Measurements from ENCODE around the gene POLK.

GRCh38 chr5:75648712-75649111, 137.0 kb downstream of the POLK start:
- TF ChIP-seq CTCF (IDR thresholded peaks at IDR 0.05) (no peak), RAD21 (IDR thresholded peaks at IDR 0.05; ENCODE audit: low read length) (no peak), YY1 (IDR thresholded peaks at IDR 0.05; ENCODE audit: low read depth) (no peak), GABPA (IDR thresholded peaks at IDR 0.05; ENCODE audit: low read depth) (no peak)
